Keratinocyte (primary cell): ENCODE results near the gene PPFIA1.
"Not testable (repeated sequence)": the region's sequence is repeated elsewhere in the genome, so short reads cannot be mapped to it uniquely, and the experiment has no call there.

ENCODE experiments used
- CTCF ChIP-seq, 3 experiments: IDR thresholded peaks in 1 of 3; conservative IDR thresholded peaks in 1 of 3; optimal IDR thresholded peaks in 1 of 3; 2 replicates in 2 of 3; 3 replicates in 1 of 3; pipeline versions ENCODE3 to v1.5.1; 2011; ENCODE audit warnings: low read length in 3 of 3, mild to moderate bottlenecking in 3 of 3, moderate library complexity in 2 of 3, control low read depth in 1 of 3, inconsistent platforms in 1 of 3; ENCODE audit not compliant: insufficient read depth in 2 of 3; ENCODE audit errors: extremely low read depth in 1 of 3
- EZH2 ChIP-seq: IDR thresholded peaks from one replicate; pipeline ENCODE4 v1.6.1; 2012; ENCODE audit warnings: inconsistent platforms, mild to moderate bottlenecking, low read length, moderate library complexity

- TF ChIP-seq CTCF (optimal IDR thresholded peaks at IDR 0.05 in 1 of 3, IDR thresholded peaks at IDR 0.05 in 1 of 3, conservative IDR thresholded peaks at IDR 0.05 in 1 of 3; ENCODE audit: extremely low read depth in 1 of 3, insufficient read depth in 2 of 3, low read length in 3 of 3); EZH2: not testable (repeated sequence)
Measured at GRCh38 chr11:70390882-70391281, 120.4 kb downstream of the PPFIA1 start.
